H1 (cell line): ENCODE measurements around the gene IRAK3.

Experiments used
- ASH2L ChIP-seq: fragments of 200-600, 300-600 bp; sonication (generic); IDR thresholded peaks from one replicate; pipeline ENCODE4 v1.7.1; 2017; ENCODE audit warnings: low read length
- ATF3 ChIP-seq: IDR thresholded peaks from 2 replicates; pipeline ENCODE4 v1.6.1; 2011; ENCODE audit warnings: low read depth, mild to moderate bottlenecking, low read length; ENCODE audit not compliant: insufficient read depth
- CREB1 ChIP-seq: IDR thresholded peaks from 2 replicates; pipeline ENCODE4 v1.6.1; 2012; ENCODE audit warnings: inconsistent platforms
- CTCF ChIP-seq, 3 experiments: IDR thresholded peaks; 1 replicate in 2 of 3; 2 replicates in 1 of 3; pipeline versions ENCODE4 v1.5.1 to v1.6.1; 2011; ENCODE audit warnings: low read length in 3 of 3, mild to moderate bottlenecking in 3 of 3, inconsistent platforms in 2 of 3, low read depth in 1 of 3, moderate library complexity in 1 of 3; ENCODE audit not compliant: insufficient read depth in 1 of 3; ENCODE audit errors: control extremely low read depth in 1 of 3
- EGR1 ChIP-seq: IDR thresholded peaks from 2 replicates; pipeline ENCODE4 v1.6.1; 2011; ENCODE audit warnings: low read depth, low read length, borderline replicate concordance
- EZH2 ChIP-seq: fragments of 200-600 bp; sonication (generic); IDR thresholded peaks from 2 replicates; pipeline ENCODE4 v1.7.1; 2012; ENCODE audit warnings: low read depth, mild to moderate bottlenecking, moderate library complexity, low read length, inconsistent platforms; ENCODE audit not compliant: severe bottlenecking
- MAFK ChIP-seq: IDR thresholded peaks from 2 replicates; pipeline ENCODE4 v1.6.1; 2012; ENCODE audit warnings: low read depth, mild to moderate bottlenecking, improper control_type of control experiment, low read length
- POLR2A ChIP-seq, 2 experiments: IDR thresholded peaks; 1 replicate in 1 of 2; 2 replicates in 1 of 2; pipeline ENCODE4 v1.6.1; 2011; ENCODE audit warnings: low read depth in 2 of 2, low read length in 2 of 2, mild to moderate bottlenecking in 2 of 2; ENCODE audit errors: control extremely low read depth in 1 of 2
- TAF7 ChIP-seq: optimal IDR thresholded peaks from 2 replicates; pipeline ENCODE3; 2011; ENCODE audit warnings: low read depth, mild to moderate bottlenecking, inconsistent platforms, low read length, moderate library complexity, borderline replicate concordance

DNA sequence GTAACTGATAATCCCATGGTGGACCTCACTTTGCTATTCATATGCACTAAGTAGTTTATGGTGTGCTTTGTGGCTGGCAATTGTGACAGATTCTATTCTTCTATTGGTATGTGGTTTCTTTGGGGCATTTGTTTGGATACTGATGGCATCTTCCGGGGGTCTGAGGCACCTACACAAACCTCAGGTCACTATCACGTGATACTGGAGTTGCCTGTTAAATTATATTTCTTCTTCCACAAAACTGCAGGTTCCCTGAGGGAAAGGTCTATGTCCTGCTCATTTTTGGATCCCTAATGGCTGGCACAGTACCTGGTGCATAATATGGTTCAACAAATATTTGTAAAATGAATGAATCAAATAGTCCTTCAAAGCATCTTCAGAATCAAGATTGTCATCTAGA, 63.8 kb downstream of the IRAK3 start:
- TF ChIP-seq ATF3 (no peak), TAF7 (no peak), POLR2A (IDR thresholded peaks at IDR 0.05; ENCODE audit: control extremely low read depth in 1 of 2, low read depth in 2 of 2, low read length in 2 of 2) (no peak), CTCF (IDR thresholded peaks at IDR 0.05; ENCODE audit: control extremely low read depth in 1 of 3, insufficient read depth in 1 of 3, low read depth in 1 of 3, low read length in 3 of 3) (no peak), EZH2 (no peak), CREB1 (no peak), ASH2L (no peak), EGR1 (no peak), MAFK (no peak)
